Measurements from ENCODE around the gene MYT1. TPM values are rescaled to one million over a fixed set of nuclear protein-coding genes. Genes with fewer than 3 reads are reported as not detected.

MYT1 gene
- total and polyA plus RNA-seq, 2 experiments from 2014 or later, result 0.03 to 0.06 TPM

DNA sequence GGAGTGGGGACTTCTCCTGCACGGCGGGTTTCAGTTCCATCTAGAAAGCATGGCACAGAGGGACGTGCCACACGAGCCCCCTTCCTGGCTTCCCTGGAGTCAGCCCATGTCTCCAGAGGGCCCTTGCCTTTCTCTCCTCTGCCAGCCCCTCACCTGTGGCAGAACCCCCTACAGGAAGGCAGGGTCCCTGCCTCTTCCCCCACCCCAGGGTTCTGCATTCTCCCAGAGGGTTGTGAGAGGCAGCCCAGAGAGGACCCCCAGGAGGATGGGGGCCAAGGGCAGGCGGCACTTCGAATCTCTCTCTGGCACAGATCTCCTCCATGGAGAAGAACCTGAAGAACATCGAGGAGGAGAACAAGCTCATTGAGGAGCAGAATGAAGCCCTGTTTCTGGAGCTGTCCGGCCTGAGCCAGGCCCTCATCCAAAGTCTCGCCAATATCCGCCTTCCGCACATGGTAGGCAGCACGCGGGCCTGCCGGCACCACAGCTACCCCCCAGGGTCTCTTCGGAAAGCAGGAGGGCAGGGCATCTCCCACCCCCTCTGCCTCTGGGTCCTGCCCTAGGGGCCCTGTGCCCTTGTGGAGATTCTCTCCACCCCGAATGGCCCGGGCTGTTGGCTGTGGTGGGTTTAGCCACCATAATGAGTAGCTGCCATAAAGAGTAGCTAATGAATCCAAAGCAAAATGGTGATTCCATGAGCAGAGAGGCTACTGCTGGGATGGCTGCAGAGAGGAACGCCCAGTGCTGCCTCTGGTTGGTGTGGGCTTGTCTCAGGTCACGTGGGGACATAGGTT, 75.4 kb downstream of the MYT1 start:
- Histone ChIP-seq H3K9me2 (replicated peaks; ENCODE audit: insufficient read depth) (no peaks in the 10 kb centered on the region), H3K27me3 (no peaks in the 10 kb centered on the region), H2AFZ (no peak overlapping the region), H3K36me3 (replicated peaks; ENCODE audit: insufficient read depth, low read depth) (no peaks in the 10 kb centered on the region), H3K9me3 (ENCODE audit: low read depth) (no peaks in the 10 kb centered on the region), H3K79me2 (no peaks in the 10 kb centered on the region), H3K27ac (no peak overlapping the region), H3K4me2 (no peak overlapping the region), H3K4me3 (no peak overlapping the region), H4K20me1 (ENCODE audit: insufficient read depth, poor library complexity, severe bottlenecking) (no peaks in the 10 kb centered on the region), H3K4me1 (ENCODE audit: insufficient read depth) (no peaks in the 10 kb centered on the region)
- no peak for DNase-seq (ENCODE audit: low spot score)
- TF ChIP-seq EZH2phosphoT487 (IDR thresholded peaks at IDR 0.05; ENCODE audit: low read depth, severe bottlenecking, unreplicated experiment), result no peak
- 95% methylated on average over 19 of the region's 19 CpGs for WGBS (ENCODE audit: low lambda C conversion rate, missing lambda C conversion rate)

DNA sequence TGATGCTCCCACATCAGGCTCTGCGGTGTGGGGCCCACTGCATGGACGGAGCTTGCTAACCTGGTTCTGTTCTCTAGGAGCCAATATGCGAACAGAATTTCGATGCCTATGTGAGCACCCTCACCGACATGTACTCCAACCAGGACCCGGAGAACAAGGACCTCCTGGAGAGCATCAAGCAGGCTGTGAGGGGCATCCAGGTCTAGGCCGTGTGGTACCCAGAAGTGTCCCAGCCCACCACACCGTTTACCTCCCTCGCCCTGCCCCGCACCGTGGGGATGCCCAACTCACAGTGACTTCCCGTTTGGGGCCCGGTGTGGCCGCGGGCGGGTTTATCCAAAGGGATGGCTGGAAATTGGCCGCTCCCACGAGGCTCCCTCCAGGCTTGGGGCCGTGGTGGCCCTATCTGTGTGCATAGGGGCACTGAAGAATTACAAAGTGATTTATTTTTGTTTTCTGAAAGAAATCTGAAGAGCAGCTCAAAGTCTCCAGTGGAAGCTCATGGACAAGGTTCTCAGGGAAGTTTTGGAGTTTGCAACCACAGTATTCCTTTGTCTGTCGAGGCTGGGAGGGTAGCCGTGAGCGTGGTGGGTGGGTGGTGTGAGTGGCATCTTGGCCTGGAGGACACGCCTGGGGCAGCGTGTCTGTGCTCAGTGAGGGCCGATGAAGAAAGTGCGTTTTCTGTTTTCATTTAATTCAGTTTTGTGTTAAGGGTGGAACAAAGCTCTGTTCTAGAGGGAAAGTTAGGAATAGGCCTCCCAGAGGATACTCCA, 76.2 kb downstream of the MYT1 start:
- H3K4me3 ChIP-seq, result no peak overlapping the region
- no peaks in the 10 kb centered on the region for H3K4me1 ChIP-seq (ENCODE audit: insufficient read depth)
- DNase-seq (ENCODE audit: low spot score), result no peak
- TF ChIP-seq EZH2 (IDR thresholded peaks at IDR 0.05; ENCODE audit: borderline replicate concordance) (no peak), EZH2phosphoT487 (IDR thresholded peaks at IDR 0.05; ENCODE audit: low read depth, severe bottlenecking, unreplicated experiment) (no peak)
- TF ChIP-seq, protein P1, sequence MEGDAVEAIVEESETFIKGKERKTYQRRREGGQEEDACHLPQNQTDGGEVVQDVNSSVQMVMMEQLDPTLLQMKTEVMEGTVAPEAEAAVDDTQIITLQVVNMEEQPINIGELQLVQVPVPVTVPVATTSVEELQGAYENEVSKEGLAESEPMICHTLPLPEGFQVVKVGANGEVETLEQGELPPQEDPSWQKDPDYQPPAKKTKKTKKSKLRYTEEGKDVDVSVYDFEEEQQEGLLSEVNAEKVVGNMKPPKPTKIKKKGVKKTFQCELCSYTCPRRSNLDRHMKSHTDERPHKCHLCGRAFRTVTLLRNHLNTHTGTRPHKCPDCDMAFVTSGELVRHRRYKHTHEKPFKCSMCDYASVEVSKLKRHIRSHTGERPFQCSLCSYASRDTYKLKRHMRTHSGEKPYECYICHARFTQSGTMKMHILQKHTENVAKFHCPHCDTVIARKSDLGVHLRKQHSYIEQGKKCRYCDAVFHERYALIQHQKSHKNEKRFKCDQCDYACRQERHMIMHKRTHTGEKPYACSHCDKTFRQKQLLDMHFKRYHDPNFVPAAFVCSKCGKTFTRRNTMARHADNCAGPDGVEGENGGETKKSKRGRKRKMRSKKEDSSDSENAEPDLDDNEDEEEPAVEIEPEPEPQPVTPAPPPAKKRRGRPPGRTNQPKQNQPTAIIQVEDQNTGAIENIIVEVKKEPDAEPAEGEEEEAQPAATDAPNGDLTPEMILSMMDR (IDR thresholded peaks at IDR 0.05; ENCODE audit: poor library complexity), result no peak
- WGBS (ENCODE audit: low lambda C conversion rate, missing lambda C conversion rate), result 95% methylated on average over 26 of the region's 26 CpGs
- no peak overlapping the region for H3K4me2 ChIP-seq
- H3K9me3 ChIP-seq (ENCODE audit: low read depth), result no peaks in the 10 kb centered on the region
- no peaks in the 10 kb centered on the region for H3K27me3 ChIP-seq
- H4K20me1 ChIP-seq (ENCODE audit: insufficient read depth, poor library complexity, severe bottlenecking), result no peaks in the 10 kb centered on the region
- no peaks in the 10 kb centered on the region for H3K79me2 ChIP-seq
- H3K36me3 ChIP-seq (replicated peaks; ENCODE audit: insufficient read depth, low read depth), result no peaks in the 10 kb centered on the region
- H3K9me2 ChIP-seq (replicated peaks; ENCODE audit: insufficient read depth), result no peaks in the 10 kb centered on the region
- H3K27ac ChIP-seq, result no peak overlapping the region
- no peak overlapping the region for H2AFZ ChIP-seq

DNA sequence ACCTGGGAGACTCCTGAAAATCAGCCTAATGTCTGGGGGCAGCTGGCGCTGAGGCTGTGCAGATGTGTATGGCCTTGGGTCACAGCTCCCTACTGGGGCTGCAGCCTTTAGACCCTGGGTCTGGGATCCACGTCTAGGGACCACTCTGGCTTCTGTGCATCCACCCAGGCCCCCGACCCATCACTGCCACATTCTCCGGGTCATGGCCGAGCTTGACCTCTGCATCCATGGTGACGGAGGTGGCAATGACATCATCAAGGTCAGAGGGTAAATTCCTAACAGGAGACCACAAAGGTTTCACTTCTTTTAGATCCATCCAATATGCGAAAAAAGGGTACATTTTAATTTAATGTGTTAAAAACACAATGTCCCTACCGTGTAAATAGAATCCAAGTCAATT, 76.8 kb downstream of the MYT1 start:
- Histone ChIP-seq H3K9me2 (replicated peaks; ENCODE audit: insufficient read depth) (no peaks in the 10 kb centered on the region), H3K27ac (no peak overlapping the region), H3K4me1 (ENCODE audit: insufficient read depth) (no peaks in the 10 kb centered on the region), H3K36me3 (replicated peaks; ENCODE audit: insufficient read depth, low read depth) (no peaks in the 10 kb centered on the region), H3K9me3 (ENCODE audit: low read depth) (no peaks in the 10 kb centered on the region), H3K4me2 (no peak overlapping the region), H3K4me3 (no peak overlapping the region), H2AFZ (no peak overlapping the region), H3K79me2 (no peaks in the 10 kb centered on the region), H4K20me1 (ENCODE audit: insufficient read depth, poor library complexity, severe bottlenecking) (no peaks in the 10 kb centered on the region), H3K27me3 (no peaks in the 10 kb centered on the region)
- WGBS (ENCODE audit: low lambda C conversion rate, missing lambda C conversion rate), result 87% methylated on average over 8 of the region's 8 CpGs
- TF ChIP-seq EZH2 (IDR thresholded peaks at IDR 0.05; ENCODE audit: borderline replicate concordance) (no peak), EZH2phosphoT487 (IDR thresholded peaks at IDR 0.05; ENCODE audit: low read depth, severe bottlenecking, unreplicated experiment) (no peak)
- TF ChIP-seq, protein P1 (IDR thresholded peaks at IDR 0.05; ENCODE audit: poor library complexity), result no peak
- no peak for DNase-seq (ENCODE audit: low spot score)

Measured in hepatocyte (in vitro differentiated cells).